IMR-90 (cell line): Measurements from ENCODE around the gene DGAT2. TPM values are rescaled to one million over a fixed set of nuclear protein-coding genes. Genes with fewer than 3 reads are reported as not detected.

Experiments
- ATAC-seq: fragments of 200-7000 bp; cut with Tn5 transposase; 2 replicates; pipeline ENCODE4 v1.9.1; 2020; ENCODE audit warnings: low read depth, mild to moderate bottlenecking, moderate library complexity
- BruUV-seq: library from RNA; stranded (reverse); fragments of 400-500 nt; replicated peaks from 2 replicates; lab custom pipeline; 2021; lab: Mats Ljungman, UMichigan
- CTCF ChIA-PET: fragments of 300-600 bp; formaldehyde crosslinking; extraction: SDS; loops from one replicate; lab custom pipeline; 2021; ENCODE audit warnings: antibody characterized with exemption; lab: Yijun Ruan, JAX
- POLR2A ChIA-PET: fragments of 300-600 bp; sonication (Branson Sonifier 250); formaldehyde crosslinking; loops from one replicate; lab custom pipeline; 2022; ENCODE audit warnings: antibody characterized with exemption; ENCODE audit not compliant: unreplicated experiment; lab: Charles Lee
- DNase-seq: peaks from one replicate; pipeline ENCODE4 v3.0.0; 2013
- H2AFZ ChIP-seq: replicated peaks from 2 replicates; pipeline ENCODE3; 2013; ENCODE audit warnings: low read length, mild to moderate bottlenecking; ENCODE audit not compliant: poor library complexity
- H2AK5ac ChIP-seq: 2 replicates; pipeline ENCODE4 v1.6.1; 2013; ENCODE audit warnings: low read depth, low read length, inconsistent platforms
- H2AK9ac ChIP-seq: replicated peaks from 2 replicates; pipeline ENCODE3; 2013; ENCODE audit warnings: mild to moderate bottlenecking, low read depth, low read length, moderate library complexity; ENCODE audit not compliant: poor library complexity
- H2BK120ac ChIP-seq: 2 replicates; pipeline ENCODE4 v1.6.1; 2013; ENCODE audit warnings: low read depth, low read length, inconsistent platforms
- H2BK15ac ChIP-seq: 3 replicates; pipeline ENCODE4 v1.6.1; 2013; ENCODE audit warnings: low read depth, low read length, inconsistent platforms
- H2BK20ac ChIP-seq: 2 replicates; pipeline ENCODE4 v1.6.1; 2013; ENCODE audit warnings: low read depth, mild to moderate bottlenecking, inconsistent platforms, low read length, moderate library complexity
- H2BK5ac ChIP-seq: 2 replicates; pipeline ENCODE4 v1.6.1; 2013; ENCODE audit warnings: mild to moderate bottlenecking, low read depth, low read length, inconsistent platforms; ENCODE audit not compliant: poor library complexity, severe bottlenecking
- H3K14ac ChIP-seq: replicated peaks from 2 replicates; pipeline ENCODE4 v1.6.1; 2013; ENCODE audit warnings: low read depth, low read length, inconsistent platforms
- H3K18ac ChIP-seq: 2 replicates; pipeline ENCODE4 v1.6.1; 2013; ENCODE audit warnings: low read depth, low read length, control low read depth
- H3K23ac ChIP-seq: 2 replicates; pipeline ENCODE4 v1.6.1; 2013; ENCODE audit warnings: low read depth, low read length, inconsistent platforms
- H3K27ac ChIP-seq: 2 replicates; pipeline ENCODE4 v1.5.1; 2013; ENCODE audit warnings: mild to moderate bottlenecking, control low read depth, low read length; ENCODE audit not compliant: insufficient read depth
- H3K27me3 ChIP-seq: 2 replicates; pipeline ENCODE4 v1.6.1; 2013; ENCODE audit warnings: low read length; ENCODE audit not compliant: control insufficient read depth, insufficient read depth
- H3K36me3 ChIP-seq: 2 replicates; pipeline ENCODE4 v1.6.1; 2013; ENCODE audit warnings: low read length, mixed read lengths; ENCODE audit not compliant: control insufficient read depth, insufficient read depth
- H3K4ac ChIP-seq: 2 replicates; pipeline ENCODE4 v1.6.1; 2013; ENCODE audit warnings: low read depth, low read length, inconsistent platforms
- H3K4me1 ChIP-seq: 2 replicates; pipeline ENCODE4 v1.6.1; 2013; ENCODE audit warnings: low read length, mixed read lengths; ENCODE audit not compliant: control insufficient read depth, insufficient read depth
- H3K4me2 ChIP-seq: 2 replicates; pipeline ENCODE4 v1.6.1; 2013; ENCODE audit warnings: low read depth, mild to moderate bottlenecking, control low read depth, low read length, moderate library complexity
- H3K4me3 ChIP-seq: 2 replicates; pipeline ENCODE4 v1.5.1; 2013; ENCODE audit warnings: low read depth, mild to moderate bottlenecking, control low read depth, low read length, moderate library complexity; ENCODE audit not compliant: insufficient read depth
- H3K56ac ChIP-seq: 2 replicates; pipeline ENCODE4 v1.6.1; 2013; ENCODE audit warnings: low read length, inconsistent platforms; ENCODE audit not compliant: insufficient read depth; ENCODE audit errors: extremely low read depth
- H3K79me1 ChIP-seq, 2 experiments: 2 replicates each; pipeline ENCODE4 v1.6.1; 2013; ENCODE audit warnings: low read length in 2 of 2, inconsistent platforms in 1 of 2, low read depth in 1 of 2
- H3K9ac ChIP-seq: 2 replicates; pipeline ENCODE4 v1.6.1; 2013; ENCODE audit warnings: low read depth, low read length, control low read depth
- H3K9me1 ChIP-seq: 2 replicates; pipeline ENCODE4 v1.6.1; 2013; ENCODE audit warnings: low read length, inconsistent platforms; ENCODE audit not compliant: insufficient read depth
- H3K9me3 ChIP-seq: 2 replicates; pipeline ENCODE4 v1.6.1; 2013; ENCODE audit warnings: low read length; ENCODE audit not compliant: control insufficient read depth, insufficient read depth
- H4K20me1 ChIP-seq: 2 replicates; pipeline ENCODE4 v1.6.1; 2013; ENCODE audit warnings: low read length, inconsistent platforms; ENCODE audit not compliant: insufficient read depth
- H4K5ac ChIP-seq: 2 replicates; pipeline ENCODE4 v1.6.1; 2013; ENCODE audit warnings: mild to moderate bottlenecking, low read depth, low read length, control low read depth
- H4K8ac ChIP-seq, 2 experiments: 2 replicates each; pipeline ENCODE4 v1.6.1; 2013; ENCODE audit warnings: low read depth in 2 of 2, low read length in 2 of 2, control low read depth in 1 of 2, inconsistent platforms in 1 of 2
- H4K91ac ChIP-seq: 2 replicates; pipeline ENCODE4 v1.6.1; 2013; ENCODE audit warnings: low read depth, low read length, inconsistent platforms; ENCODE audit not compliant: insufficient read depth
- CEBPB ChIP-seq: IDR thresholded peaks from 2 replicates; pipeline ENCODE4 v1.6.1; 2012; ENCODE audit warnings: low read depth, low read length, improper control_type of control experiment
- CHD1 ChIP-seq: IDR thresholded peaks from 2 replicates; pipeline ENCODE4 v1.6.1; 2012; ENCODE audit warnings: low read depth, low read length, improper control_type of control experiment
- ELK1 ChIP-seq: fragments of 150-350 bp; IDR thresholded peaks from 2 replicates; pipeline ENCODE4 v1.6.1; 2016; ENCODE audit warnings: low read depth, mild to moderate bottlenecking, low read length, moderate library complexity, borderline replicate concordance
- FOS ChIP-seq: fragments of 150-350 bp; IDR thresholded peaks from 2 replicates; pipeline ENCODE4 v1.6.1; 2016; ENCODE audit warnings: low read depth, low read length
- MAFK ChIP-seq: IDR thresholded peaks from 2 replicates; pipeline ENCODE4 v1.6.1; 2012; ENCODE audit warnings: low read depth, low read length, improper control_type of control experiment
- MXI1 ChIP-seq: IDR thresholded peaks from 2 replicates; pipeline ENCODE4 v1.6.1; 2012; ENCODE audit warnings: low read depth, mild to moderate bottlenecking, low read length, moderate library complexity, borderline replicate concordance
- RAD21 ChIP-seq: IDR thresholded peaks from 2 replicates; pipeline ENCODE4 v1.6.1; 2012; ENCODE audit warnings: low read length, improper control_type of control experiment
- RFX5 ChIP-seq: IDR thresholded peaks from 2 replicates; pipeline ENCODE4 v1.8.0; 2012; ENCODE audit warnings: low read depth, mild to moderate bottlenecking, low read length, moderate library complexity
- WGBS, 2 experiments: methylation state at CpG; one replicate each; pipeline versions ENCODE4 v1.1.5 to v1.1.7; 2013; ENCODE audit warnings: missing lambda C conversion rate in 2 of 2; ENCODE audit not compliant: insufficient read length in 1 of 2; ENCODE audit errors: extremely low coverage in 2 of 2; 5-methylcytosine and 5-hydroxymethylcytosine counted together
- dilution Hi-C: fragments of 300-500 bp; cut with HindIII; formaldehyde crosslinking; loops from one replicate; pipeline ENCODE4 v1.14.3; 2018; ENCODE audit warnings: low sequenced_read_pairs; ENCODE audit not compliant: unreplicated experiment
- in situ Hi-C: fragments of 300-500 bp; cut with MboI; formaldehyde crosslinking; loops from 3 replicates; pipeline ENCODE4 v1.14.3; 2019; ENCODE audit warnings: low sequenced_read_pairs, inconsistent platforms, mixed read lengths
- intact Hi-C: fragments of 100-400 bp; cut with micrococcal nuclease; formaldehyde crosslinking; loops from 2 replicates; pipeline ENCODE4 v1.10.0; 2022
- polyA plus RNA-seq, 3 experiments: library from polyadenylated mRNA; depleted of rRNA; stranded (reverse); fragments of >200 nt; gene quantifications; 2 replicates each; pipeline ENCODE4 v1.2.3, GENCODE V29; 2012; ENCODE audit warnings: low replicate concordance in 1 of 3
- total RNA-seq: library from RNA; depleted of rRNA; stranded (reverse); fragments of >200 nt; gene quantifications from 2 replicates; pipeline ENCODE4 v1.2.3, GENCODE V29; 2012

The DGAT2 gene
- total and polyA plus RNA-seq, 2 of the 4 experiments (the other 2 are of a cell fraction), result 2.3 to 2.4 TPM

- TF ChIP-seq MAFK, result no peak
- no peak for TF ChIP-seq CHD1
- no peak for TF ChIP-seq MXI1
- no peak for TF ChIP-seq FOS
- TF ChIP-seq CEBPB, result no peak
- TF ChIP-seq RAD21, result no peak
- TF ChIP-seq RFX5, result no peak
- no peak for TF ChIP-seq ELK1
- Histone ChIP-seq H2BK5ac (no peak overlapping the region), H3K4ac (no peak overlapping the region), H2BK120ac (no peak overlapping the region), H2BK20ac (no peak overlapping the region), H4K5ac (no peak overlapping the region), H3K27me3 (peaks cover 7% of the 10 kb centered on the region; the same call in 1 of the 2 replicates), H3K9me3 (no peaks in the 10 kb centered on the region), H3K14ac (no peak overlapping the region), H2AK5ac (no peak overlapping the region), H3K4me2 (no peak overlapping the region), H4K91ac (no peak overlapping the region), H3K23ac (no peak overlapping the region), H2AK9ac (no peak overlapping the region), H3K9ac (no peak overlapping the region), H3K4me3 (no peak overlapping the region), H3K9me1 (no peaks in the 10 kb centered on the region), H2AFZ (no peak overlapping the region), H4K8ac (no peak overlapping the region), H3K18ac (no peak overlapping the region), H3K79me1 (peaks cover 9 to 14% of the 10 kb centered on the region in 2 experiments; a peak in 3 of 4 replicates), H2BK15ac (no peak overlapping the region), H3K36me3 (no peaks in the 10 kb centered on the region), H3K56ac (no peak overlapping the region), H3K27ac (no peak overlapping the region), H3K4me1 (peaks cover 2% of the 10 kb centered on the region), H4K20me1 (0 out of 2 replicates have a peak, but pooled peaks cover 2% of the 10 kb centered on the region)
- ATAC-seq, result no peak
- ChIA-PET POLR2A (no interaction called here), CTCF (interaction anchor here (2.3 kb wide), 1 partner anchor 8 kb away, joined by 6 read pairs; no protein-coding TSS in a partner anchor)
- intact Hi-C loops (no loop called here), in situ Hi-C loops (no loop called here), dilution Hi-C loops (no loop called here)
- WGBS, 2 experiments, result no CpG with 5 or more reads among the region's 2 CpGs
- BruUV-seq, result no TSS peak
- DNase-seq, result no peak
Observed at GRCh38 chr11:75811485-75811884, 42.9 kb downstream of the DGAT2 start.
